Femur (tissue), 1 donor: Measurements from ENCODE around the gene NSF.
A peak's percentile ranks its signal among the peaks of the same experiment; 100 is the strongest.
"Not testable (repeated sequence)": the region's sequence is repeated elsewhere in the genome, so short reads cannot be mapped to it uniquely, and the experiment has no call there.

Source experiments
- DNase-seq: peaks from one replicate; pipeline ENCODE4 v3.0.0-alpha.2; 2017

The NSF gene

DNA sequence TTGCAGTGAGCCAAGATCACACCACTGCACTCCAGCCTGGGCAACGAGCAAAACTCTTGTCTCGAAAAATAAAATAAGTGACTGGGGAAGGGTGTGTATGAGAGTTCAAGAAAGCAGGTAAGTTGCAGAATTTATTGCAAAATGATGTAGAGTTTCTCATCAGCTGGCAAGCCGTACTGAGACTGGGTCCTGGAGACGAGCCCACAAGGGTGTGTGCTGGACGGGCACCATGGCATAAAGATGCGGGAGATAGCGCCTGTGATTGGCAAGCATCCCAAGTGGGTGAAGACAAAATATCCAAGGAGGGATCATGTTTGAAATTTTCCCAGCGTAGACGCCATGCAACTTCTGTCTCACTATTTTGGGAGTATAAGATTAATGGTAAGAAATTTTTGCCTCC is 168.7 kb downstream of the NSF start:
- no peak for DNase-seq

DNA sequence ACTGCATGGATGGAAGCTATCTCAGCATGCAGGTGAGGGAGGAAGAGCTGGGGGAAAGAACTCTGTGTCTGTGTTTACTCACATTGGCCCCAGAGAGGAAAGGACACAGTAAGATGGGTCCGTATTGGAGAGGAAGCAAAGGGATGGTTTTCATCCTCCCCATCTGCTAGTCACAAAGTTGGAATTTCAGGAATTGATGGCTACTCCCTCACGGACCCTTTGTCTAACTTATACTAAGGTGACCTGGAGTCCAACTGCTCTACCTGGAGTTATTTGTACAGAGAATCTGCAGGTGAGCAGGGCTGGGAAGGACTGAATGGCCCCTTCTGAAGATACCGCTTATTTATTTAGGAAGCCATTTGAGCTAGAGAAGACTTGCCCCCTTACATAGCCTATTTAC is 172.9 kb downstream of the NSF start:
- no peak for DNase-seq

DNA sequence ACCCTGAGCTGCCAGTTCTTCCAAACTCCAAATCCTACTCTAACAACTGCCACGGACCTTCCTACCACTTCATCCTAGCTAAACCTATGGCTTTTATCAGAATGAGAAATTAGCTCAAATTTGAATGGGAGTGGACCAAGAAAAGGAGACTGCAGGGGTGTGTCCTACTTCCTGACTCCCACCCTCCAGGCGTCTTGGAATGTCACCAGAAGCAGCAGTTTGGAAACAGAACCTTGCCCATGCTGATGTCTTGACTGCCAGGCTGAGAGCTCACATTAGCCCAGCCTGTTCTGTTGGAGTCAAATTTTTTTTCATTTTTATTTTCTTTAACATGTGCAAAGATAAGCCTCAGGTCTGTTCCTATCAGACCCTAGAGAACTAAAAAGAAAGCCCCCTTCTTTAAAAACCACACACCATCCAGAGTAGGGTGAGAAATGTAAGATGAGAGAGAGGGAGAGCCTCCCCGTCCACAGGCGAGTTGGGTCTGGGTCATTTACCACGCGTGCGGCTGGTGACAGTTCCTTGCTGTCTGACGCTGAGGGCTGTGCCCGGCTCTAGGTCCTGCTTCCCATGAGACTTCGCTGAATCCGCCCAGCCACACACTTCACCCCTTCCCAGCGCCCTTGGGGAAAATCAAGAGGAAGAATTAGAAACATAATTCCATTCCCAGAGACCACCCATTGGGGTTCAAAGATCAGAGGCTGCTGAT is 173.7 kb downstream of the NSF start:
- DNase-seq, result no peak

DNA sequence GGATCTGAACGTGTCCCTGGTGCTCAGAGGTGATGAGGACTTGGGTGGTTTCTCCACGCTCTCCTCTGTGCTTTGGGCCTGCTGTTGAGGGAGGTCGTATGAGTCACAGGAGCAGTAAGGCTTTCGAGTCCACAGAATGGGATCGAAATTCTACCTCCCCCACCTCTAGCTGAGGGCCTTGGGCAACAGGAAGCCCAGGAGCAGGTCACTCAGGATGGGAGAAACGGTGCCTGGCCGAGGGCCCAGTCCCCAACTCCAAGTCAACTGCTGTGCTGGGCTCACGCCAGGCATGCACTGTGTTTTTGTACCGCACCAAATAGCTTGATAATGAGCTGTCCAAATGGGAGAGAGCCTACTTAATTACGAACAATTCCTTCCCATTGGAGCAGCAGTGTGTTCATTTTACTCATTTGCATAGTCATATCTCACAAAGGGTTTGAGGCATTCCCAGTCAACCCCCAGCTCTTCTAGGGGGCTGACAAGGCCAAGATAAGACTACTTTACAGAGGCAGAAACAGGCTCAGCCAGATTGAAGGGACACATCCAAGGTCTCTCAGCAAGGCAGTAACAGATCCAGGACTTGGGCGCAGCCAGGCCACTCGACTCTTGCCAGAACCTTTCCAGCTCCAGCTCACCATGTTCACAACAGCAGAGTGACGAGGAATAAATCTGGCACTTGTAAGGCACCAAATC is 174.4 kb downstream of the NSF start:
- no peak for DNase-seq

DNA sequence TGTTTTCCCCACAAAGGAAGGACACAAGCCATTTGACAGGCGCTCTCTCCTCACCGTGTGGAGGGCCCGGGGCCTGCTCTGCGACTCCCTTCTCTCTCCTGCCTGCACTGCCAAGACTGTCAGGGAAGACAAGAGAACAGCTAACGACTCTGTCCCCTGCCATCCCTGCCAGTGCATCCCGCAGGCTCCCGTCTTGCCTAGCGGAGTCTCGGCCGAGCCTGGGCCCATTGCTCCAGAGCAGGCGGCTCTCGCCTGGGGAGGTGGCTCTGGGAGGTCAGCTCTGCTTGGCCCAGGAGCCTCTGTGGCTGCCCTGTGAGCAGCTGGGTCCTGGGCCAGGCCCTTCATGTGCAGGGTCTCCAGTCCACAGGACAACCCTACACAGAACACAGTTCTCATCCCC is 175.0 kb downstream of the NSF start:
- no peak for DNase-seq

DNA sequence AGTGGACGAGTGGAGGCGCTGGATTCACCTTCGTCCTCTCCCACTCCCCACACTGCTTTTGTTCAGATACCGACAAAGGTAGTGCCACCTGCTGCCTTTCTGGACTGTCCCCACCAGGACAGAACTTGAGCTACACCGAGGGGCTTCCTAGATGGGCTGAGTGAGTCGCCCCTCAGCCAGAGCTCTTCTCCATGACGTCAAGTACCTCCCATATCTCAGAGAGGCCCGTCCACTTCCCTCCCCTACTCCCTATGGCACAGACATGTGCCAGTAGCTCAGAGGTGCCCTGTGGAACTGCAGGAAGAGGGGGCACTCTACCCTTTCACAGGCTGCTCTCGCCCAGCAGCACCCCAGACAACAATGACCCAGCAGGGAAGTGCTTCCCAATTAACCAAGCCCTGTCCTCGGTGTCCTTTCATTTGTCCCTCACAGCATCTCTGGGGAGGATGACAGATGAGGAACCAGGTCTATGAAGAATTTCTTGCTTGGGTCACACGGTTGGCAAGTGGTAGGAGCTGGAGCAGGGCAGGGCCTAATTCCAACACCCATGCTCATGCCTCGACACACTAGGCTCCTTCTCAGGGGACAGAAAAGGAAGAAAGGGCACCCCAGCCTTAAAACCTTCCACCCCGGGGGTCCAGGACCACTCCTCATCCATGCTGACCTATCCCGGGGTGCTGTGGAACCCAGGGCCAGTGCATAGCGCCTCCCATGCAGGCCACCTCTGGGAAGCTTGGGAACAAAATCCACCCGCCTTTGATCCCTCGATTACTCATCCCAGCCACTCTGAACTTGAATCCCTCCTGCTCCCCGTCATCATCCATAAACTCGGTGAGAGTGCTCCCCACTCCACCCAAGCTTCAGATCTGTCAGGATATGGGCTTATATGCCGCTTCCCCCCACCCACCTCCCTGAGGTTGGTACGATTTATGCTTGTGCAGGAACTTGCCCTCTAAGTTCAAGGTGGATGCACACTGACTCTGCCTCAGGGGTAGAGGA is 176.3 kb downstream of the NSF start:
- peak; percentile 14 for DNase-seq

DNA sequence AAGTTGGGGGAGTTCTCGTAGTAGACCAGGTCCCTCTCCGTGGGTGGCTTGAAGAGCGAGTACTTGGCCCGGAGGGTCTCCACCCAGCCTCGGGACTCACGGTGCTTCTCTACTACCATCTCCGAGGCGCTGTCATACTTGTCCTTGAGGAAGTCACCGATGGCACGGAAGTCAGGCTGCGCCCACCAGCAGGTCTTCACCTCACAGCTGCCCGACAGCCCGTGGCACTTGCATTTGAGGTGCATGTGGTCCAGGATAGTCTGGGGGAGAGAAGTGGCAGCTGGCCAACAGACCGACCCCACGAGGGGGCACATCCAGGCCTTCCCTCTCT is 178.0 kb downstream of the NSF start:
- DNase-seq, result peak; percentile 17

DNA sequence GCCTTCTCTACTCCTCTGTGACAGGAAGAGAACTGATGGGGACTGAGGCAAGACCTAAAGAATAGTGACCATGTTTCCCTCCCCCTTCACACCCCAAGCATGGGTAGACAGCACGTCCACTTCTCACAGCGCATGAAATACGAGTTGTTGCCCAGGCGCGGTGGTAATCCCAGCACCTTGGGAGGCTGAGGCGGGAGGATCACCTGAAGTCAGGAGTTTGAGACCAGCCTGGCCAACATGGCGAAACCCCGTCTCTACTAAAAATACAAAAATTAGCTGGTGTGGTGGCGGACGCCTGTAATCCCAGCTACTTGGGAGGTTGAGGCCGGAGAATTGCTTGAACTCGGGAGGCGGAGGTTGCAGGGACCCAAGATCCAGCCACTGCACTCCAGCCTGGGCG is 178.4 kb downstream of the NSF start:
- not testable (repeated sequence) for DNase-seq

DNA sequence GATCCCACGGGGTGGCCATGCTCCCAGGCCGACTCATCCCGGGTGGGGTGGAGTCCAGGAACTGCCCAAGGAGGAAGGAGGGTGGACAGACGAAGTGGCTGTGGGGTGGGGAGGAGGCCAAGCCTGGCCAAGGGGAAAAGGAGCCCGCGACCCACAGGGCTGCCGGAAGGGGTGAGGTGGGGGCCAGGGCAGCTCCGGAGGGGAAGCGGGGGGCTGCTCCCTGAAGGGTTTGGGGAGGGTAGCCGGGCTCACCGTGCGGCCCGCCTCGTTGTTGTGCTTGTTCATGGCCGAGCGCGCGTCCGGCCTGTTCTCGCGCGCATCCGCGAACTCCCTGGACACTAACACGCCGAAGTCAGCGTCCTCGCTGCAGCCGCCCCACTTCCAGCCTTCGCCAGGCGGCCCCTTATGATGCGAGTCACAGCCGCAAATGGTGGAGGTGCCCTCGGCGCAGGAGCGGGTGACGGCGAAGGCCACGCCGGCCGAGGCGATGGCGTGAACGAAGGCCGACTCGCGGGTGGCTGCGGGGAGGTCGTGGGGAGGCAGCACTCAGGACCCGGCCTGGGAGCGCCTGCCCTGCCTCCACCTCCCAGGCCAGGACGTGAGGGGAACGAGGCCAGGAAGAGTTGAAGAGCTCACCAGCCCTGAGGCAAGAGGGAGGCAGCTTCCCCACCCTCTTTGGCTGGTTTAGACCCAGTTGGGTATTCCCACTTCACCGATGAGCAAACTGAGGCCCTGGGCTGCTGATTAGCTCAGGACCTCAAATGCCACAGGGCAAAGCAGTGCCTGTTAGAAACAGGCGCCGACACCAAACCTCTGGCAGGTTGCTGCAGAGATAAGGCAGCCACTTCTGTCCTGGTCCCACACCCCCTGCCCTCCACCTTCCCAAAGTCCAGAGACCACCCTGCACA is 179.3 kb downstream of the NSF start:
- peak; percentile 46 for DNase-seq

DNA sequence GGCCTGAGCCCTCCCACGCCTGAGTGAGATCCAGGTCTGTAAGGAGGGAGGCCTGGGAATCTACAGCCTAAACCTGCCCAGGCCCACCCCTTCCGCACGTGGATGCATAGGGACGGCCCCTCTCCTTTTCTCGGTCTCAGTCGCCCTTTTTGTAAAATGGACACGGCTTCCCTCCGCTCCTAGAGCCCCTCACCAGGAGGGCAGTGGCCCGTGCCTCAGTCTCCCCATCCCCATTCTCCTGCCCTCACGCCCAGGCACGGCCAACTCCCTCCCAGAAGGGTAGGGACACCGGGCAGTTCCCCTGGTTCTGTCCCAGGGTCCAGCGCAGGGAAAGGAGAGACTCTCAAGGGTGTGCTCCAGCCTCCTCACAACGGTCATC is 180.0 kb downstream of the NSF start:
- no peak for DNase-seq

DNA sequence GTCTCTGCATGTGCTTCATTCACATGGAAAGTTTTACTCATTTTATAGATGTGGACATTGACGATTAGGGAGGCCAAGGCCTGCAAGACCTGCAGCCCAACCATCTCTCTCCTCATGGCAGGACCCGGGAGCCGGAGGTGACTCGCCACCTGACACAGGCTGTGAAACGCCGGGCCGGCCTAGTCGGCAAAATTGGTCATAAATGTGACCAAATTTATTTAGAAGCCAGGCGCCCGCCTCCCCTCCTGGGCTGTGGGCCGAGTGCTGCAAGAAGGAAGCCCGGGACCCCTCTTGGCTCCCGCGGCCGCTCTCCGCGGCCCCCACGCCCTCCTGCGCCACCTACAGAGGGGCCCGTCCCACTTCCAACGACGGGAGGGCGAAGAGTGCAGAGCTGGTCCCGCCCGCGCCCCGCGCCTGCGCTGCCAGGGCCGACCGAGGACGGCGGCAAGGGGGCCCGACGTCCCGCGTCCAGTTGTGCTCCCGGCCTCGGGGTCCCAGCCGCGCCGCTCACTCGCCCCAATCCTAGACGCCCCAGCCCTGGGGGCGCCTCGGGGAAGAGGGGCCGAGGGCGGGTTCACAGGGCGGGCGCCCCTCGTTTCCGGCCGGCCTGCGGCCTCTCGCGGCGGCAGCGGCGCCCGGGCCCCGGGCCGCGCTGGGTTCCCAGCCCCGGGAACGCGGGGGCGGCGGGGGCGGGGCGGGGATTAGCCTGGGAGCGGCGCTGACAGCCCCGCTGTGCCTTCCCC is 180.5 kb downstream of the NSF start:
- peak; percentile 56 for DNase-seq

DNA sequence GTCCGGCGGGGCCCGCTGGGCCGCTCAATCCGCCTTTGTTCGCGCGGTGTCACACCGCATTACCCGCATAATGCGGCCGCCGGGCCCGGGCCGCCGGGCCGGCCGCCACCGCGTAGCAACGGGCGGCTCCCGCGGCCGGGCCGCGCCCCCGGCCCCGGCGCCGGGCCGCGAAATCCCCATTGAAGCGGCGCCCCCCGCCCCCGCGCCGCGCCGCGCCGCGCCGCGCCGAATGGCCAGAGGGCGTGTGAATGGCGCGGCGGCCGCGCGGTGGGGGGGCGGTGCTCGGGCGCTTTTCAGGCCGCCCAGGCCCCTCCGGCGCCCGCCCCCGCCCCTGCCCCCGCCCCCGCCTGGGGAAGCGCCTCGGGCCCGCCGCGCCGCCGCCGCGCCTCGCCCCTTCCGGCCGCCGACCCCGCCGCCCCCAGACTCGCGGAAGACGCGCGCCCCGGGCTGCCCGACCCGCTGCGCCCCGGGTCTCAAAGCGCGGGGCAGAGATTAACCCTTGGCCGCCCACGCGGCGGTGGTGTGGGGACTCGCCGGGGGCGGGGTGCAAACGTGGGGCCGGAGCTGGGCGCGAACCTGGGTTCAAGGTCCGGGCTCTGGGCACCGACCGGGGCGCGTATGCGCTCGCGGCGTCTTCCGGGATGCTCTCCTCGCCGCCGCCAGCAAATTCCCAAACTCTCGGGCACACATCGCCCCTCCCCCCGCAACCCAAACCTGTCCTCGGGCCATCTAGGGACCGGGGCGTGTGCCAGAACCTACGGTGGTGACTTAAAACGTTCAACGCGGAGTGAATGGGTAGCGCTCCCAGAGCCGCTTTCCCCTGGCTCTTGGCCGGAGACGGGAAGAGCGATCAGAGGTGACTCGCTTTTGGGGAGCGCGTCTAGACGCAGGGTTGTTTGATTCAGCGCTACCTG is 181.3 kb downstream of the NSF start:
- peak; percentile 69 for DNase-seq

DNA sequence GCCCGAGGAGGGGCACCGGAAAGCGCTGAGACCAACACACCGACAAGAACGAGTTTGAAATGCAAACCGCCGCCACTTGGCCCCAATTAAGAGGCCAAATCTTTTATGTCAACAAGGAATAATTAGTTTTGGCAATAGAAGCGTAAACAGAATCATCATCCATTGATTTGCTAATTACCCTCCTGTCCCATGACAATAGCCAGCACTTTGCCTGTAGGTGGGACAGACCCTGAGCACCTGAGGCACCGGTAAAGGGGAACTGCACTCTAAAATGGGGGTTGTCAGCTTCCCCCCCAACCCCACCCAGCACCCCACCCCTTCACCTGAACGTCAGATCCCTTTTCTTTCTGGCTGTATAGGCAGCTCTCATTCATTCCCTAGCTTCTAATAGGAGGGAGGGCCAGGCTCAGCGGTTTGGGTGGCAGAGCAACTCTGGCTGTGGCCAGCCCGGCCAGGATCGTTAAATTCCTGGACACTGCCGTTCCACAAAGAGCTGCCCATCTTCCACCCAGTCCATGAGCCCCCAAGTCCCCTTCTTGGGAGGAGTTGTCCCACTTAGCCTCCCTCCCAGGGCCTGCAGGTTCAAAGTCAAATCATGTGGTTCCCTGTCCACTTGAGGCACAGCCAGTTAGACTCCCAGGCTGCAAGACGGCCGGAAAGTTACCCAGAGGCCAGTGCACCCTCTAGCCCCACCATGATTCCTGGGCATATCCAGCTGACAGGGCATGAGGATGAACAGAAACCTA is 182.2 kb downstream of the NSF start:
- peak; percentile 19 for DNase-seq

DNA sequence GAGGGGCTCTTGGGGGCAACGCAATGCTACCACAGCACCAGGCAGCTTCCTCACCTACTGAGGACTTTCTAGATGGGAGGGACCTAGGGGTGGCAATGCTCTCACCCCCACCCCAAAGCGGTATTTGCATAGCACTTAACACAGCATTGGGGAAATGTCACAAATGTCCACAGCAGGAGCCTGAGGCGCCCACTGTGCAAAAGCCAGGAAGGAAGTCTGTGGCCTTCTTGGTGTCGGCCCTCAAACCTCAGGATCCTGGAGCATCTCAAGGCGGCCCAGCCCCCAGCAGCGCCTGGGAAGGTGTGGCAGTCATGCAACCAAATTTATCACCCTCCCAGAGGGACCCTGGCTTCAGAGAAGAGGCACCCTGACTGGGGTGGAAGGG is 182.7 kb downstream of the NSF start:
- no peak for DNase-seq

DNA sequence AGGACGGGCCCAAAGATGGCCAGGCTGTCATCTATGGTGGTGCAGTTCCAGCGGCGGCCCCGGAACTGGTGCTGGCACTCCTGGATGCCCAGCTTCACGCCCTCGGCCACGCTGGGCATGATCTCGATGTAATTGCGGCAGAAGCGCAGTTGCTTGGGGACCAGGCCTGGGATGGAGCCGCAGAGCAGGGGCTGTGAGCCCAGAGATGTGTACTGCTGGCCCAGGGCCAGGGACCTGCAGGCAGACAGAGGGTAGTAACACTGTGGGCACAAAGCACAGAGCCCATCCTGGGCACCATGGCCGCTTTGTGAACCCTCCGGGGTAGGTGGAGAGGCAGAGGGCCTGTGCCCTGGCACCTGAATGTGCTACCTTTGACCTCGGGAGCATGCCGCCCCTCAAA is 183.2 kb downstream of the NSF start:
- peak; percentile 20 for DNase-seq

DNA sequence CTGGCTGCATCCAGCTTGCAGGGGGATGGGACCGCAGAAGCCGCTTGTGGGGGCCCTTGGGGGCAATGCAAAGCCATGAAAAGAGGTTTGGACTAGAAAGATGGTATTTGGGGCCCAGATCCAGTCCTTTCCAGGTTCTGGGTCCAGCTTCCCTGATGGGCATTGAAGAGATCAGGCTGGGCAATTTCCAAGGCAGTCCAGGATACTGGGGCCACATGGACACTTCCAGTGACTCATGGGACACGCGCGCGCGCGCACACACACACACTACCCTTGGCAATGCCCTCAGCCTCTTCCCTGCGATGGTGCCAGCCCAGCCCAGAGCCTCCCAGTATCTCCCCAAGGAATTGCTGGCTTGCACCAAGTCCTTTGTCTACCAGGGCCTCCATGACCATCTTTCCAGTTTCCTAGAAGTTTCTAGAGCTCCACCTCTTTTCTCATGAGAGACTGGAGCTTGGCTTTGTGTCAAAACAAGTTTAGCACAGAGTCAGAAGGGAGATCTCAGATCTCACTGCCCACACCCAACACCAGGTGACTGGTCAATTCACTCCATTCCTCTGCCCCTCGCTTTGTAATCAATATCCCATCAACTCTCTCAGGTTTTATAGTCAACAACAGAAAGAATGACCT is 183.8 kb downstream of the NSF start:
- no peak for DNase-seq

DNA sequence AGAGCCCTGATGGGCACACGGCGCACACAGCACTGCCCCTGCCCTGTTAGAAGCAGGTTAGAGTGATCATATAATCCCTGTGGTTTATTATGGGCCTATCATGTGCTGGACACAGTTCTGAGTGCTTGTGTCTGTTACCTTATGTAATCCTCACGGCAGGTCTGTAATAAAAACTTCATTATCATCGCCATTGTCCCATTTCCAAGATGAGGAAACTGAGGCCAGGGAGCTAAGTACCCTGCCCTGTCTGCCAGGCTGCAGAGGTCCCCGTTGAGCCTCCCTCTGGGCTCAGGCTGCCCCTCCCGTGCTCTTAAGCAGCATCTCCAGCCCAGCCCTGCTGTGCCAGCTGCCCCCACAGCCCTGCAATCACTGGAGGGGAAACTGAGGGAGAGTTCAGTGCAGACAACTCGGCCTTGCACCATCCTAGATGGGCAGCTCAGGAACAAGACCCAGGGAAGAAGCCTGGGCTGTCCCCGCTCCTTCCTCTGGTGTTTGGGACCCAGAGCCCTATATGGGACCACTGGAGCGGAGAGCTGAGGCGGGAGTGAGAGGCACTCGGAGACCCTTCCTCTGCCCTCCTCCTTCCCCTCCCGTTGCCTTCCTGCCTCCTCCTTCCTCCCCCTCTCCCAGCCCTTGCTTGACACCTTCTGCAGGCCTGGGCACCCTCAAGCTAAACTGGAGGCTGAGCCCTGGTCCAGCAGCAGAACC is 186.0 kb downstream of the NSF start:
- DNase-seq, result no peak
